Neural progenitor cell (in vitro differentiated cells): ENCODE data around the gene PRDM5.

ENCODE experiments used
- CTCF ChIP-seq: fragments of 200-600 bp; sonication (generic); IDR thresholded peaks from 2 replicates; pipeline ENCODE4 v1.5.1; 2017; ENCODE audit warnings: antibody characterized with exemption, mild to moderate bottlenecking
- EZH2phosphoT487 ChIP-seq: fragments of 200-600 bp; sonication (generic); IDR thresholded peaks from 2 replicates; pipeline ENCODE4 v1.6.1; 2017; ENCODE audit warnings: antibody characterized with exemption

- TF ChIP-seq CTCF, result no peak
- no peak for TF ChIP-seq EZH2phosphoT487
These were observed 249.9 kb downstream of the PRDM5 start for GRCh38 chr4:120672558-120673147.
